Measurements from ENCODE around the gene NIT1.

The NIT1 gene

GRCh38 chr1:161132410-161133219 lies 14.7 kb downstream of the NIT1 start, which contains the start of gene DEDD:
TSS of gene DEDD (minus strand) at chr1:161132667. CDS start at chr1:161124462, 8,205 bp downstream.
- Histone ChIP-seq H3K27ac (peak within 1 kb of the TSS; percentile 90 to 99 (median 97)), H3K4me3 (peak within 1 kb of the TSS; percentile 58 to 81 (median 74))

GRCh38 chr1:161133220-161133740 lies 15.4 kb downstream of the NIT1 start:
- peak overlapping the region; percentile 58 to 81 (median 74) for H3K4me3 ChIP-seq

GRCh38 chr1:161137881-161138280 lies 20.0 kb downstream of the NIT1 start:
- Histone ChIP-seq H3K4me3 (no peak overlapping the region), H3K27ac (peak overlapping the region in 1 of 21 experiments; percentile 17)

More at GRCh38 chr1:161133220-161133740, 15.4 kb downstream of the NIT1 start:
- peak overlapping the region; percentile 90 to 99 (median 97) for H3K27ac ChIP-seq

- Histone ChIP-seq H3K27ac (peak overlapping the region in 3 of 21 experiments; percentile 2 to 24 (median 18)), H3K4me3 (no peak overlapping the region)
Observed at GRCh38 chr1:161138431-161138830, 20.5 kb downstream of the NIT1 start.

DNA sequence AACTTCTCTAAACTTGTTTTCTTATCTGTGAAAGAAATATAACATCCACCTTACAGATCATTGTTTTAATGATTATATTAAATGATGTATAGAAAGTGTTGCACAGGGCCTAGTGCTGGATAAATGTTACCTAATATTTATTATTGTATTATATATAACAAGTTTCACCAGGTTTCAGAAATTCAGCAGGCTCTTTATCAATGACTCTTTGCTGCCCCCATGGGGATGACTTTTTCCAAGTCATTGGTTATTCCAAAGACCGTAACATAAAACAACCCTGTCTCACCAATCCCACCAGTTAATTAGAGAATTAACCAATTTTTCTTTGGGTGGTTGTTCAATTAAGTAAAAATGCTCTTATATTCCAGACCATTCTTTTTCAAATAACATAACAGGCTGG lies 21.9 kb downstream of the NIT1 start:
- H3K27ac ChIP-seq: no peak overlapping the region

DNA sequence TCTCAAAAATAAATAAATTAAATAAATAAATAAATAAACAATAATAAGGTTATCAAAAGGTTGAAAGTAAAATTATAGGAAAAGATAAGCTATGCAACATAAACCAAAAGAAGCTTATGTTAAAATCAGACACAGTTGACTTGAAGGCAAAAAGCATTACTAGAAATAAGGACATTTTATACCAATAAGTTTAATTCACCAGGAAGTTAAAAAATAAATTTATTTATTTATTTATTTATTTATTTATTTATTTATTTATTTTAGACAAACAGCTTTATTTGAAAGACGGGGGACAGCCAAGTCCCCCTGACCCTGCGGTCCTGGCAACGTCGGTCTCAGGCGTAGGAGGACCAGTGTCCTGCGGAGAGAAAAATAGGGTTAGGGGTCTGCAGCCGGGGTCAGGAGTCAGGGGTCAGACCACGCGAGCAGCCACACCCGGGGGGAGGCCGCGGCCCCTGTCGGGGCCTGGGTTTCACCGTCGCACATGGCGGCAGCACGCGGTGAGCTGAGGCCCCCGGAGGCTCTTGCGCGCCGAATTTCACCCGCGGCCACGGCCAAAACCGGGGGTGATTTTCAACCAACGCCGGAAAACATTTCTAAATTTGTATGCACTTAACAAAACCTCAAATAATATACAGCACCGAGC lies 23.0 kb downstream of the NIT1 start:
- Histone ChIP-seq H3K4me3 (no peak overlapping the region), H3K27ac (no peak overlapping the region)

More for the DNA sequence above, 21.9 kb downstream of the NIT1 start:
- no peak overlapping the region for H3K4me3 ChIP-seq

DNA sequence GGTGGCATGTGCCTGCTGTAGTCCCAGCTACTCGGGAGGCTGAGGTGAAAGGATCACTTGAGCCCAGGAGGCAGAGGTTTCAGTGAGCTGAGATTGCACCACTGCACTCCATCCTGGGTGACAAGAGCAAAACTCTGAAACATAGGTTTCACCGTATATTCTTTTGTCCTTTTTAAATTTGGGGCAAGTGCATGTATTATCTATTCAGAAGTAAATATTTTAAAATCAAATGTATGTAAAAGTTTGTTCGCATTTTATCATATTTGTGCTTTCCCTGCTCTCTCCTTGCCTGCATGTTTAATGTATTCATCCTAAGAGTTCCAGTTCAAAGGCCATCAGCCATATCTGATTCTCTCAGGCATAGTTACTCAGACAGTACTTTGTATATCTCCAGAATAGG lies 27.9 kb downstream of the NIT1 start:
- no peak overlapping the region for H3K27ac ChIP-seq

DNA sequence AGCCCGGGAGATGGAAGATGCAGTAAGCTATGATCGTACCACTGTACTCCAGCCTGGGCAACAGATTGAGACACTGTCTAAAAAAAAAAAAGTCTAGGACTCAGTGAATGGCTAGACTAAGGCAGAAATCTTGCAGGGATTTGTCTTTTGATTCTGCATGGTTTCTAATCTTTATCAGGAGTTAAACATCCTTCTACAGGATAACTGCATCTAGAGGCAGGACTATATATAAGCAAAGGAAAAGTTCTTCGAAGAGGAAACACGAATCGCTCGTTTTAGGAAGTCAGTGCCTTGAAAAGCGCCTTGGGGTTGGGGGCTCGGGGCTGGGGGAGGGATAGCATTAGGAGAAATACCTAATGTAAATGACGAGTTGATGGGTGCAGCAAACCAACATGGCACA lies 35.3 kb downstream of the NIT1 start:
- H3K4me3 ChIP-seq: peak overlapping the region; percentile 49 to 77 (median 69)
- peak overlapping the region in 20 of 21 experiments; percentile 86 to 99 (median 95) for H3K27ac ChIP-seq

More for the DNA sequence above, 27.9 kb downstream of the NIT1 start:
- no peak overlapping the region for H3K4me3 ChIP-seq

DNA sequence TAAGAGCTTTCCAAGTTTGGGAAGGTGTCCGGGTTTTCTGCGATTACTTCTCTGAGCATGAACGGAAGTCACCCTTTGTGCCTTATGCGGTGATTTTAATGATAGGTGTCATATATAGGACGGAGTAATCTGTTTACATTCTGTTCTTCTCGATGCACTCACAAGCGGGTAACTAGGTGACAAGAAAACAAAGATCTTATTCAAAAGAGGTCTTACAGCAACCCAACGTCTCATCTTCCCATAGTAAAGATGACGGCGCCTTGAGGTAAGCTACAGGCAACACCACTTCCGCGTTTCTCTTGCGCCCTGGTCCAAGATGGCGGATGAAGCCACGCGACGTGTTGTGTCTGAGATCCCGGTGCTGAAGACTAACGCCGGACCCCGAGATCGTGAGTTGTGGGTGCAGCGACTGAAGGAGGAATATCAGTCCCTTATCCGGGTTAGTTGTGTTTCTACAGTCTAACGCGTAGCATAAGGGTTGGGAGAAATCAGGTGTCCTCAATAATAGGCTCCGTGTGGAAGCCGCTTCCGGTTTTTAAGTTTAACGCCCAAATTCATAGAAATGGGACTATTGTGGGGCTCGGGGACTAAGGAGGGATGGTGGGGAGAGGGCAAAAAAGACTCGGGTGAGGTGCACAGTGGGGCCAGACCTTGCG lies 35.9 kb downstream of the NIT1 start, which contains the start of gene UFC1:
Gene UFC1, plus strand, starts transcription at position 297 of the 656 bp plus-strand sequence. Its CDS starts 20 bp downstream, at position 317.
- Histone ChIP-seq H3K4me3 (peak within 1 kb of the TSS; percentile 49 to 77 (median 69)), H3K27ac (peak within 1 kb of the TSS; percentile 28 to 99 (median 95))

- Histone ChIP-seq H3K27ac (peak overlapping the region in 1 of 21 experiments; percentile 94), H3K4me3 (no peak overlapping the region)
Observed at GRCh38 chr1:161157867-161158266, 40.0 kb downstream of the NIT1 start.

DNA sequence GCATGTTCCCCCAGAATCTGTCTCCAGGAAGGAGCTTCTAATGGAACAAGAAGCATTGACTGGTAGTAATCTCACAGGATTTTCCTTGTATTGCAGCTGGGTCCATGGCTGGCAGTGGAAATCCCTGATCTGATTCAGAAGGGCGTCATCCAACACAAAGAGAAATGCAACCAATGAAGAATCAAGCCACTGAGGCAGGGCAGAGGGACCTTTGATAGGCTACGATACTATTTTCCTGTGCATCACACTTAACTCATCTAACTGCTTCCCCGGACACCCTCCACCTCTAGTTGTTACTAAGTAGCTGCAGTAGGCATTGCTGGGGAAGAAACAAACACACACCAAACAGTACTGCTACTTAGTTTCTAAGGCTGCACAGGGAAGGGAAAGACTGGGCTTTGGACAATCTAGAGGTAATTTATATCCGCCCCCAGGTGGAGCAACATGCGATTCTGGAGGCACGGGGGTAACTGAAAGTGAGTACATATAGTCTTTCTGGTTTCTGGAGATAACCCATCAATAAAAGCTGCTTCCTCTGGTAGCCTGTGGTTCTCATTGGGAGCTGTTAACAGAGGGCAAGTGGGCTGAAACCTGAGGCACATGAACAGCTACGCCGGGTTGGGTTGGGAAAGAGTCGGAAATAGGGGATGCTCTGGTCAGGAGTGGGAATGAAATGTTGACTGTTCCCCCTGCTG lies 40.6 kb downstream of the NIT1 start:
- Histone ChIP-seq H3K27ac (peak overlapping the region in 20 of 21 experiments; percentile 77 to 98 (median 96)), H3K4me3 (peak overlapping the region in 5 of 7 experiments; percentile 70 to 99 (median 86))

GRCh38 chr1:161159087-161159912 lies 41.4 kb downstream of the NIT1 start, which contains the start of gene USP21:
TSS of gene USP21 (plus strand) at chr1:161159500. CDS start at chr1:161160641, 1,141 bp downstream.
- peak within 1 kb of the TSS; percentile 63 to 98 (median 95) for H3K27ac ChIP-seq
- H3K4me3 ChIP-seq: peak within 1 kb of the TSS; percentile 70 to 99 (median 92)

DNA sequence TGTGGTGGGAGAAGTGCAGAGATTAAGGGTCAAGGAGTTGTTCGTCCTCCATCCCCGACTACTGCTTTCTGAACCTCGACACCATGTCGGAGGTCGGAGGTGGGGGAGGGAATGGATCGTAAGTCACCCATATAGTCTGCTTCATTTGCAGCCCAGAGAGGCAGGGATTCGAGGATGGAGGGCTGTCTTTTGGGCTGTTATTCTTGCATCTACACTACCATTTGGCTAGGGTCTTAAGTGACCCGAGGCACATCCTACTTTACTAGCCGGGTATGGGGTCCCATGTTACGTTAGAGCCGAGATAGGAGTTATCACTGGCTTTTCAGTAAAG lies 42.0 kb downstream of the NIT1 start:
- Histone ChIP-seq H3K4me3 (peak overlapping the region; percentile 70 to 99 (median 92)), H3K27ac (peak overlapping the region in 20 of 21 experiments; percentile 77 to 98 (median 96))

DNA sequence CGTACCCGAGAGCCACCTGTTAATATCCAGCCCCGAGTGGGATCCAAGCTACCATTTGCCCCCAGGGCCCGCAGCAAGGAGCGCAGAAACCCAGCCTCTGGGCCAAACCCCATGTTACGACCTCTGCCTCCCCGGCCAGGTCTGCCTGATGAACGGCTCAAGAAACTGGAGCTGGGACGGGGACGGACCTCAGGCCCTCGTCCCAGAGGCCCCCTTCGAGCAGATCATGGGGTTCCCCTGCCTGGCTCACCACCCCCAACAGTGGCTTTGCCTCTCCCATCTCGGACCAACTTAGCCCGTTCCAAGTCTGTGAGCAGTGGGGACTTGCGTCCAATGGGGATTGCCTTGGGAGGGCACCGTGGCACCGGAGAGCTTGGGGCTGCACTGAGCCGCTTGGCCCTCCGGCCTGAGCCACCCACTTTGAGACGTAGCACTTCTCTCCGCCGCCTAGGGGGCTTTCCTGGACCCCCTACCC lies 42.8 kb downstream of the NIT1 start:
- Histone ChIP-seq H3K27ac (peak overlapping the region in 4 of 21 experiments; percentile 10 to 95 (median 69)), H3K4me3 (no peak overlapping the region)

GRCh38 chr1:161161652-161162051 lies 43.7 kb downstream of the NIT1 start:
- no peak overlapping the region for H3K4me3 ChIP-seq
- peak overlapping the region in 5 of 21 experiments; percentile 2 to 44 (median 17) for H3K27ac ChIP-seq

DNA sequence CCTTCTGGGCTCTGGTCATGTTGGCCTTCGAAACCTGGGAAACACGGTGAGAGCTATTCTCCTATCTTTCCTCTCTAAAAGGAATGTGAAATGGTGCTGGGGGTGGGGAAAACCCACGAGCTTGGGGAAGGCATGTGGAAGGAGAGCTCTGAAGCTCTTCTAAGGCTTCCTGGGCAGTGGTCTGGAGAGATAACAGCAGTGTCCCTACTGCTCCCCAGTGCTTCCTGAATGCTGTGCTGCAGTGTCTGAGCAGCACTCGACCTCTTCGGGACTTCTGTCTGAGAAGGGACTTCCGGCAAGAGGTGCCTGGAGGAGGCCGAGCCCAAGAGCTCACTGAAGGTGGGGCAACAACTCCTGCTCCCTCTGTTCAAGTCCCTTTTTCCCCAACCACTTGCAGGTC lies 44.1 kb downstream of the NIT1 start:
- Histone ChIP-seq H3K4me3 (no peak overlapping the region), H3K27ac (peak overlapping the region in 4 of 21 experiments; percentile 2 to 52 (median 14))

- Histone ChIP-seq H3K4me3 (no peak overlapping the region), H3K27ac (peak overlapping the region in 1 of 21 experiments; percentile 52)
Observed at GRCh38 chr1:161162806-161163205, 44.9 kb downstream of the NIT1 start.

DNA sequence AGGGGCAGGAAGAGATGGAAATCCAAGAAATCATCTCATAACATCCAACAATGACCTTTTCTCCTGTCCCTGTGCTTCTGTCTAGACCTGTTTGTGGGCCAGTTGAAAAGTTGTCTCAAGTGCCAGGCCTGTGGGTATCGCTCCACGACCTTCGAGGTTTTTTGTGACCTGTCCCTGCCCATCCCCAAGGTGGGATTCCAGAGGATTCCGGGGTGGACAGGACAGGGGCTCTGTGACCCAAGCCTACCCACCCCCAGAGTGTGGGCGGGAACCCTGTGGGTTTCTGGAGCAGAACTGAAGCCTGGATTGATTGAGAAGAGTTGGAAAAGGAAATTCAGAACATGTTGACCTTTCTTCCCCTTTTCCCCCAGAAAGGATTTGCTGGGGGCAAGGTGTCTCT lies 45.9 kb downstream of the NIT1 start:
- H3K4me3 ChIP-seq: no peak overlapping the region
- H3K27ac ChIP-seq: peak overlapping the region in 3 of 21 experiments; percentile 3 to 94 (median 9)

Measured in skin epidermis (tissue), 12 donors.